Esophagus mucosa (tissue), 1 donor: ENCODE data around the gene KIF2A. TPM values are rescaled to one million over a fixed set of nuclear protein-coding genes. Genes with fewer than 3 reads are reported as not detected.
A peak's percentile ranks its signal among the peaks of the same experiment; 100 is the strongest.

Source experiments
- ATAC-seq: fragments of 200-7000 bp; cut with Tn5 transposase; one replicate; pipeline ENCODE4 v1.9.1; 2020
- total RNA-seq: library from RNA; stranded (reverse); gene quantifications from one replicate; pipeline ENCODE4 v1.2.4, GENCODE V29; 2023
- donor health status: DM: yes; HTN: yes; CAD: no.

Gene KIF2A
- total RNA-seq, 1 donor from 2014 or later: 23.3 TPM

DNA sequence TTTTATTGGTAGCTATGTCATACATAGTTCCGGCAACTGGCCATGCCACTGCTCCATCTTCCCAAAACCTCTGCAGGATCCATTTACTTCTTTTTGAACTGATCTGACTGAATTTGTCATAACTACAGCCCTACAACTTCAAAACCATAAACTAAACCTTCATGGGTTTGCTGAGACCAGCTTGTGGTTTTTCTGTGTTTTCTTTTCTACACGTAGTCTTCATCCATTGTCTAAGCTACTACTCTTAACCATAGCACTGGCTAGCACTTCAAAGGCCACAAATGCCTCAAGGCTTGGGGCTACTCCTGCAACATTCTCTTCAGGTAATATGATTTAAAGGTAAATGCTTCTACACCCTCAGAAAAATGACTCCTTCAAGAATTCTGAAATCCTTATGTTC lies 9.0 kb upstream of the KIF2A start:
- no peak for ATAC-seq

- ATAC-seq: no peak
Observed at GRCh38 chr5:62298118-62298517, 7.9 kb upstream of the KIF2A start.

DNA sequence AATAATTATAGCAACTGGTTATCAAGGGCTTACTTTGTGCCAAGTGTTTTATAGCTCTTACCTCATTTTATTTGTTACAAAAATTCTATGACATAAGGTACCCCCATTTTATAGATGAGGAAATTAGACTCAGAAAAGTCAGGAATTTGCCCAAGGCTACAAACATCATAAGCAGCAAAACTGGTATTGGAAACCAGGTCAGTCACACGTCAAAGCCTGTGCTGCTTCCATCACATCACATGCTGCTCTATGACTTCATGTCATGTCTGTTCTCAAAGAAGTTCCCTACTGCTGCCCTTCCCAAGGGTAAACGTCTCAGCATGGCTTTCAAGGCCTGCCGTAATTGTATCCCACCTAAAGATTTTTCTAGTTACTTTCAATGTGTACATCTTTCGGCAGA lies 6.9 kb upstream of the KIF2A start:
- ATAC-seq: peak; percentile 39

- no peak for ATAC-seq
Observed at GRCh38 chr5:62299600-62299999, 6.4 kb upstream of the KIF2A start.

GRCh38 chr5:62305358-62305714 lies 670 bp upstream of the KIF2A start:
- ATAC-seq: no peak

GRCh38 chr5:62306323-62306895 lies 403 bp downstream of the KIF2A start:
- ATAC-seq: peak; percentile 31

GRCh38 chr5:62306896-62307689 lies 1.1 kb downstream of the KIF2A start:
- ATAC-seq: peak; percentile 10

- ATAC-seq: no peak
Observed at GRCh38 chr5:62308439-62308838, 2.4 kb downstream of the KIF2A start.

GRCh38 chr5:62309107-62309506 lies 3.1 kb downstream of the KIF2A start:
- no peak for ATAC-seq

DNA sequence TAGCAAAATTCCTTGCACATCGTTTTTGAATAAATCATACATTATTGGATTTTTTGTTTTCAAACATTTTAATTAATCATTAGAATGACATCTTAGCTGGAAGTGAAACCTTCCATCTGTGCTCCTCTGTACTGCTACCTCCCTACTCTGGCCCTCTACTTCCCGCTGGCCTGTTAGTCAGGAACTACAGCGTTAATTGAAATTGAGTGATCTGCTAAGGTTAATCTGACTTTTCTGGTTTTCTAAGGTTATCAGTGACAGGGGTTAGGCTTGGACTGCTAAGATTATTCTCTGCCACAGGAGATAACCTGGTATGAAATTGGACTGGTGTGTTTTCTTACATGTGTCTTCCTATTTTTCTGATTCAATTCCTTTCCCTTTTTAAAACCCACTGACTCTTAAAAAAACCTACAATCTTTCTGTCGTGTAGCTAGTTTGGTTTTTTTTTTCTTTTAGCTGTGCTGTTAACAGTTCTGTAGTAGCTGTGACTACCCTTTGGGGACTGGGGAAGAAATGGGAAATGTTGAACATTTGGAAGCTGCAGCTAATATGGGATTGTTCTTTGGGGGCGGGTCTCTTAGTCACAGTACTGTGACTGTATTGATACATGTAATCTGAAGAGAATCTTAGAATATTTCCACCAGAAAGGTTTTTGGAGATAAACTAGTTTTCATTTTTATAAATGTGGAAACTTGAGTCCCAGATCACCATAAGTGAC lies 4.6 kb downstream of the KIF2A start:
- ATAC-seq: no peak

- ATAC-seq: no peak
Observed at GRCh38 chr5:62312036-62312435, 6.0 kb downstream of the KIF2A start.

- ATAC-seq: no peak
Observed at GRCh38 chr5:62312674-62313073, 6.7 kb downstream of the KIF2A start.

GRCh38 chr5:62314213-62314830 lies 8.3 kb downstream of the KIF2A start:
- ATAC-seq: no peak

- no peak for ATAC-seq
Observed at GRCh38 chr5:62315376-62316175, 9.6 kb downstream of the KIF2A start.

- ATAC-seq: no peak
Observed at GRCh38 chr5:62316176-62316502, 10.1 kb downstream of the KIF2A start.

DNA sequence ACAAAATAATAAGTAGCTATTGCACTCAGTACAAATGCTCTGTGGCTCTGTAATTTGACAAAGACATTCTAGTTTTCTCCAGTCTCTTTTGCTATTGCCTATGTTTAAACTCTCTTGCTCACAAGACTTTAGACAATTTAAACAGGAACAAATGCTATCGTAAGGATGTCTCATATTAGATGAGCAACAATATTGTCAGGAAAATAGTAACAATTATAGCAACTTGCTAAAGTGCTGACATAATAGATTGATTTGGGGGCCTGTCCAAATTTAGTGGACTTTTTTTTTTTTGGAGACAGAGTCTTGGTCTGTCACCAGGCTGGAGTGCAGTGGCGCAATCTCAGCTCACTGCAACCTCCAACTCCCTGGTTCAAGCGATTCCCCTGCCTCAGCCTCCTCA lies 11.8 kb downstream of the KIF2A start:
- no peak for ATAC-seq

DNA sequence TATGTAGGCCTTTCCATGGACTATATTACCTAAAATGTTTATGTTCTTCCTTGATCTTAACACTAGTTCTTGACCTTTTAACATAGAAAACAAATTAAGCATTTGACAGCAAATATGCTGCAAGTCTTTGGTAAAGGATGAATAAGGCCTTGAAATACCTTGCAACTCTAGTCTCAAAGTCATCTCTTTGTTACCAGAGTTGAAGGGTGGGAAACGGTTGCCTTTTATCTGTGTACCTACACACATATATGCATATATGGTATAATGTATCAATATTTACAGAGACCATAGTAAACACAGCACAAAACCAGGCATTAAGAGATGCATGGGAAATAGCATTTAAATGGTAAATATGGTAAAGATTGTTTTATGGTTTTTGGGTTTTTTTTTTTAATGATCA lies 16.5 kb downstream of the KIF2A start:
- ATAC-seq: no peak

DNA sequence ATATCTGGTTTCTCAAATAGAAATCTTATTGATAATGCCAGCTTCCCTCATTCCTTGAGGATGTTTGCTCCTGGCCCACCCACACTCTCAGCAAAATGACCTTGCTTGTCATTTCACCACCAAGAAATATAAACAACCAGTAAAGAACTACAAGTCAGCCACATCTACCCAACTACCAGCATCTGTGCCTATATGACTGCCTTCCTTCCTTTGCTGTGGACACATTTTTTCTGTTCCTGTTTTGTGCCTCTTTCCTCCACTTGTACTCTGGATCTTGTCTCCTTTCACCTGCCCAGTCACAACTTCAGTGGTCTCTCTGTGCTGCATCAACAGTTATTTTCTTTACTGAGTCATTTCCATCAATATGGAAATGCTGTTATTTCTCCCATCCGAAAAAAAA lies 20.3 kb downstream of the KIF2A start:
- no peak for ATAC-seq

GRCh38 chr5:62326702-62327101 lies 20.7 kb downstream of the KIF2A start:
- no peak for ATAC-seq

DNA sequence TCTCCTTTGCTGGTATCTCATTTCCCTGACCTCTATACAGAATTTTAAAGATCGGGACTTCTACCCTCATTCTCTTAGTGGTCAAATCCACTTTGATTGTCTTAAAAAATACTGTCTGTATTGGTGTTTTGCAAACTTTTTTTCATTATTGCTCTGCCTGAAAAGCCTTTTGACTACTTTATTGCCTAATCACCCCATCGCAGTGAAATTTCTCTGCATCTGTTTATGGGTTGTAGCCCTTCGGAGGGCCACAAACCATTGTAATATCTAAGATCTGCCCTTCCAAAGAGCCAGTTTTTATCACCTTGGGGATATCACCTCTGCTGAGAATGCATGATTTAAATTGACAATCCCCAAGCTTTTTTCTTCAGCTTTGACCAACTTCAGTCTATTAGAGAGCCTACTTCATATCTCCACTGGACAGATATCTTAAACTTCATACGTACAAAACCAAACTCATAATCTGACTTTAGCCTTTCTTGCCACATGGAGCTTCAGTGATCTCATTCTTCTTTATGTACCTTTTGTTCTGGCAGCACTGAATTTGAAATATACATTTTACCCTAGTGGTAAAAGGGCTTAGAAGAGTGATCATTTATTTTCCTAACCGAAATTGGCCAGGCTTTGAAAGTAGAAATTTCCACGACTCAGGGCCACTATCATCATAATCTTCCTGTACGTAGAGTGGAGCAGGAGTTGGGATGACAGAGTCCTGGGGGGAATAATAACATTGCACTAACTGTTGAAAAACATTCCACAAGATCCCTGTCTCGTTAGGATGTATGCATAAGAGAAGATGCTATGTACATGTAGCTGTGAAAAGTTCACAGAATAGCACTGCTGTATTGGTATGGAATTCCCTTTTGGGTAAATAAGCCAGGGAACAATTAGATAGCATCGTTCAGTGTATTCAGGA lies 21.4 kb downstream of the KIF2A start:
- no peak for ATAC-seq

GRCh38 chr5:62328772-62329491 lies 22.9 kb downstream of the KIF2A start:
- no peak for ATAC-seq
